Keratinocyte (primary cell): Measurements from ENCODE around the gene GCA. TPM values are rescaled to one million over a fixed set of nuclear protein-coding genes. Genes with fewer than 3 reads are reported as not detected.
A peak's percentile ranks its signal among the peaks of the same experiment; 100 is the strongest.

Experiments
- DNase-seq: peaks from one replicate; pipeline ENCODE4 v3.0.0-alpha.2; 2011; ENCODE audit warnings: low read depth, missing footprints, low spot score
- FAIRE-seq: peaks from 2 replicates; lab custom pipeline; 2011; peaks lifted over from hg19 to GRCh38; lab: Jason Lieb, UNC
- H2AFZ ChIP-seq: 2 replicates; pipeline ENCODE4 v1.6.0; 2012; ENCODE audit warnings: low read length, control low read depth, inconsistent platforms; ENCODE audit not compliant: control insufficient read depth
- H3K27ac ChIP-seq: 2 replicates; pipeline ENCODE4 v1.5.1; 2011; ENCODE audit warnings: low read length; ENCODE audit not compliant: control insufficient read depth, insufficient read depth
- H3K27me3 ChIP-seq: 3 replicates; pipeline ENCODE4 v1.6.0; 2011; ENCODE audit warnings: low read length; ENCODE audit not compliant: control insufficient read depth, insufficient read depth; ENCODE audit errors: extremely low read depth
- H3K36me3 ChIP-seq, 2 experiments: 2 replicates in 1 of 2; 3 replicates in 1 of 2; pipeline ENCODE4 v1.5.1; 2011; ENCODE audit warnings: low read length in 2 of 2, mild to moderate bottlenecking in 1 of 2; ENCODE audit not compliant: control insufficient read depth in 2 of 2, insufficient read depth in 2 of 2; ENCODE audit errors: extremely low read depth in 1 of 2
- H3K4me1 ChIP-seq: 3 replicates; pipeline ENCODE4 v1.5.1; 2011; ENCODE audit warnings: low read length; ENCODE audit not compliant: control insufficient read depth, insufficient read depth; ENCODE audit errors: extremely low read depth
- H3K4me2 ChIP-seq: 3 replicates; pipeline ENCODE4 v1.6.0; 2011; ENCODE audit warnings: low read depth, low read length; ENCODE audit not compliant: control insufficient read depth, insufficient read depth; ENCODE audit errors: extremely low read depth
- H3K4me3 ChIP-seq, 3 experiments: fragments of 200-600 bp in 1 of 3; sonication (generic) in 1 of 3; 2 replicates in 2 of 3; 3 replicates in 1 of 3; pipeline ENCODE4 v1.5.1; 2011 to 2016; ENCODE audit warnings: low read length in 3 of 3, mild to moderate bottlenecking in 3 of 3, control low read depth in 2 of 3, inconsistent platforms in 1 of 3, low read depth in 1 of 3, mixed read lengths in 1 of 3, mixed run types in 1 of 3, moderate library complexity in 1 of 3; ENCODE audit not compliant: control insufficient read depth in 2 of 3, insufficient read depth in 2 of 3; ENCODE audit errors: extremely low read depth in 1 of 3
- H3K79me2 ChIP-seq: 2 replicates; pipeline ENCODE4 v1.6.0; 2012; ENCODE audit warnings: low read length; ENCODE audit not compliant: control insufficient read depth, insufficient read depth
- H3K9ac ChIP-seq: 3 replicates; pipeline ENCODE4 v1.6.0; 2011; ENCODE audit warnings: low read length; ENCODE audit not compliant: control insufficient read depth, insufficient read depth; ENCODE audit errors: extremely low read depth
- H3K9me1 ChIP-seq: 3 replicates; pipeline ENCODE4 v1.6.0; 2011; ENCODE audit warnings: low read length; ENCODE audit not compliant: control insufficient read depth, insufficient read depth; ENCODE audit errors: extremely low read depth
- H3K9me3 ChIP-seq: 2 replicates; pipeline ENCODE4 v1.5.1; 2012; ENCODE audit warnings: low read depth, low read length; ENCODE audit not compliant: control insufficient read depth
- H4K20me1 ChIP-seq: 3 replicates; pipeline ENCODE4 v1.6.0; 2011; ENCODE audit warnings: low read length; ENCODE audit not compliant: control insufficient read depth, insufficient read depth; ENCODE audit errors: extremely low read depth
- EZH2 ChIP-seq: IDR thresholded peaks from one replicate; pipeline ENCODE4 v1.6.1; 2012; ENCODE audit warnings: inconsistent platforms, mild to moderate bottlenecking, low read length, moderate library complexity
- dilution Hi-C: fragments of 300-500 bp; cut with MboI; formaldehyde crosslinking; loops from one replicate; pipeline ENCODE4 v1.7.0; 2020; ENCODE audit warnings: low sequenced_read_pairs; ENCODE audit not compliant: extremely low pct_ligation_motif_present
- polyA plus RNA-seq, 5 experiments: library from polyadenylated mRNA; depleted of rRNA in 3 of 5; stranded (reverse) in 3 of 5; stranded (forward) in 1 of 5; unstranded in 1 of 5; fragments of >200 nt; gene quantifications; 1 replicate in 1 of 5; 2 replicates in 3 of 5; 3 replicates in 1 of 5; pipeline versions ENCODE4 v1.2.1 to v1.2.3, GENCODE V29; 2011 to 2012; ENCODE audit warnings: missing spikeins in 2 of 5, low read depth in 1 of 5, low replicate concordance in 1 of 5
- TF ChIP-seq, protein P1 (sequence below), 3 experiments: IDR thresholded peaks in 1 of 3; conservative IDR thresholded peaks in 1 of 3; optimal IDR thresholded peaks in 1 of 3; 2 replicates in 2 of 3; 3 replicates in 1 of 3; pipeline versions ENCODE3 to v1.5.1; 2011; ENCODE audit warnings: low read length in 3 of 3, mild to moderate bottlenecking in 3 of 3, moderate library complexity in 2 of 3, control low read depth in 1 of 3, inconsistent platforms in 1 of 3; ENCODE audit not compliant: insufficient read depth in 2 of 3; ENCODE audit errors: extremely low read depth in 1 of 3

Gene GCA
- polyA plus RNA-seq, 1 donor (not counting 4 experiments of a cell fraction or from before 2014, with no cell fraction given), result 10.0 TPM

DNA sequence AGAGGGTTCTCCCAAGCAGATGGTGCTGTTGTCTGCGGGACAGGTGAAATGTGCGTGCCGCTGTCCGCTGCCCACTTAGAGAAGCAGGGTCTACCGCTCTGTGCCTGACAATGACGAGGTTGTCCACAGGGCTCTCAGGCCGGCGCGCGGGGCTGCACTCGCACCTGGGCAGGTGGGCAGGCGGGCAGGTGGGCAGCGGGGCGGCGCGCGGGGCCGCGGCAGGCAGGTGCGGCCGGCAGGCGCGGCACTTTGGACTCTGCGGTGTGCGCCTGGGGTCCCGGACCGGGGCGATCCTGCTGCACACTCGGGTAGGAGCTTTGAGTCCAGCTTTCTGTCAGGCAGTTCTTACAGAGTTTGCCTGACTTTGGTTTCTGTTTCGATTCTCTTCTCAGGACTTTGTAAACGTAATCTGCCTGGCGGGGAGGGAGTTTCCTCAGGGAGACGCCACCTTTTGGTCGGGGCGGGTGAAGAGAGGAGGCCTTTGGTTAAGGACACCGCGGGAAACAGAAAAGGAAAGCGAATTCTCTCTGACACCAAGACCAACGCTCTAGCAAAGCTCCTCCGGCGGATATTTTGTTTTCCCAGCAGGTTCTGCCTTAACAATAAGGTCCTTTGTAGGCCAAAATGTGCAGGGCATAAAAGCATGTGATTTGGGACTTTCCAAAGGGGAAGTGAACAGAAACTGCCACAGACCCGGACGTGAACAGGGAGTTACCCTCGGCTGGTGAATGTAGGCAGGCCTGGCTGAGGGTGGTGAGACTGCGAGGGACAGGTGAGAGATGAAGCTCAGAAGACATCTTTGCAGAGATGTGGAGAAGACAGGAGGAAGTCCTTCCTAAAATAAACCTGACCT is 25.4 kb upstream of the GCA start, which contains the start of gene IFIH1:
TSS of gene IFIH1 (minus strand) at position 357 of the 853 bp plus-strand sequence. CDS start 377 bp downstream, outside the sequence.
- peak; percentile 5 for DNase-seq
- Histone ChIP-seq H3K9me3 (no peaks in the 10 kb centered on the region), H3K4me1 (peaks cover 13% of the 10 kb centered on the region), H3K36me3 (no peaks in the 10 kb centered on the region), H3K9ac (peak within 1 kb of the TSS; percentile 90), H3K9me1 (no peaks in the 10 kb centered on the region), H3K4me3 (peak within 1 kb of the TSS; percentile 77 to 87 (median 80)), H4K20me1 (no peaks in the 10 kb centered on the region), H3K27ac (peak within 1 kb of the TSS; percentile 94), H2AFZ (peak within 1 kb of the TSS; percentile 91), H3K4me2 (peak within 1 kb of the TSS; percentile 81), H3K27me3 (no peaks in the 10 kb centered on the region), H3K79me2 (peaks cover 42% of the 10 kb centered on the region)
- FAIRE-seq, result peak; percentile 75
- TF ChIP-seq, protein P1, sequence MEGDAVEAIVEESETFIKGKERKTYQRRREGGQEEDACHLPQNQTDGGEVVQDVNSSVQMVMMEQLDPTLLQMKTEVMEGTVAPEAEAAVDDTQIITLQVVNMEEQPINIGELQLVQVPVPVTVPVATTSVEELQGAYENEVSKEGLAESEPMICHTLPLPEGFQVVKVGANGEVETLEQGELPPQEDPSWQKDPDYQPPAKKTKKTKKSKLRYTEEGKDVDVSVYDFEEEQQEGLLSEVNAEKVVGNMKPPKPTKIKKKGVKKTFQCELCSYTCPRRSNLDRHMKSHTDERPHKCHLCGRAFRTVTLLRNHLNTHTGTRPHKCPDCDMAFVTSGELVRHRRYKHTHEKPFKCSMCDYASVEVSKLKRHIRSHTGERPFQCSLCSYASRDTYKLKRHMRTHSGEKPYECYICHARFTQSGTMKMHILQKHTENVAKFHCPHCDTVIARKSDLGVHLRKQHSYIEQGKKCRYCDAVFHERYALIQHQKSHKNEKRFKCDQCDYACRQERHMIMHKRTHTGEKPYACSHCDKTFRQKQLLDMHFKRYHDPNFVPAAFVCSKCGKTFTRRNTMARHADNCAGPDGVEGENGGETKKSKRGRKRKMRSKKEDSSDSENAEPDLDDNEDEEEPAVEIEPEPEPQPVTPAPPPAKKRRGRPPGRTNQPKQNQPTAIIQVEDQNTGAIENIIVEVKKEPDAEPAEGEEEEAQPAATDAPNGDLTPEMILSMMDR (optimal IDR thresholded peaks at IDR 0.05 in 1 of 3, IDR thresholded peaks at IDR 0.05 in 1 of 3, conservative IDR thresholded peaks at IDR 0.05 in 1 of 3; ENCODE audit: extremely low read depth in 1 of 3, insufficient read depth in 2 of 3, low read length in 3 of 3), result peak; percentile 20 to 48 (median 29)
- TF ChIP-seq EZH2, result no peak
- dilution Hi-C loops, result no loop called here

DNA sequence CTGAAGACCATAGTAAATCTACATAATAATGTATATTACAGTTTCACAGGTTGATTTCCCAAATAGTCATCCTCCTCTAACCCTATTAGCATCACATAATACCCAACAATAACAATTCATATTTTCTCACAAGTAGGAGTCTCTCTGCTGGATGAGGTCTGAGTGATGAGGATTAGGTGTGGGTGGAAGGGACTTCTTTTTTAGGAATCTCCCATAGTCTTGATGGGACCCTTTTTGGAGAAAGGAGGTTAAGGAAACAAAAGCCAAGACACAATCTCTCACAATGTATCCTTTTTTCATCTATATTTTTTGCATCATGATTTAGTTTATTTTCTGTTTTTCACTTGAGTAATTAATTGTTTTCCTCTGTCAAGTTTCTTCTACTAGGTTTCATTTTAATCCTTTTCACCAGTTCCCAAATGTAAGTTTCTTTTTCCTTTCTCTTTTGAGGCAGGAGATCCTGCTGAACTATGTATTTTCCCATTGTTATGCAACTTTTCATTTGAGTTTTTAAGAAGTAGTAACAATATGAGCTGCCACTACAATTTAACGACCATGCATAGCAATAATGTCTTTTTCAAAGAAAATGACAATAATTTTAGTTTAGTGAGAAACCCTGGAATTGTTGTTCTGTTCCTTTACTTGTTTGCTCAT is 22.9 kb upstream of the GCA start:
- Histone ChIP-seq H3K27me3 (no peaks in the 10 kb centered on the region), H3K9me3 (no peaks in the 10 kb centered on the region), H2AFZ (no peak overlapping the region), H3K36me3 (no peaks in the 10 kb centered on the region), H3K9me1 (no peaks in the 10 kb centered on the region), H3K27ac (no peak overlapping the region), H4K20me1 (no peaks in the 10 kb centered on the region), H3K9ac (no peak overlapping the region), H3K79me2 (peaks cover 23% of the 10 kb centered on the region), H3K4me2 (no peak overlapping the region), H3K4me1 (peaks cover 13% of the 10 kb centered on the region), H3K4me3 (no peak overlapping the region)
- DNase-seq (no peak), FAIRE-seq (no peak)
- dilution Hi-C loops, result no loop called here
- TF ChIP-seq, protein P1 (optimal IDR thresholded peaks at IDR 0.05 in 1 of 3, IDR thresholded peaks at IDR 0.05 in 1 of 3, conservative IDR thresholded peaks at IDR 0.05 in 1 of 3; ENCODE audit: extremely low read depth in 1 of 3, insufficient read depth in 2 of 3, low read length in 3 of 3), result no peak
- TF ChIP-seq EZH2, result no peak
